ENCODE data around the gene PHOX2A. TPM values are rescaled to one million over a fixed set of nuclear protein-coding genes. Genes with fewer than 3 reads are reported as not detected.

The PHOX2A gene
- total RNA-seq, 2 experiments from 2014 or later, result not detected

DNA sequence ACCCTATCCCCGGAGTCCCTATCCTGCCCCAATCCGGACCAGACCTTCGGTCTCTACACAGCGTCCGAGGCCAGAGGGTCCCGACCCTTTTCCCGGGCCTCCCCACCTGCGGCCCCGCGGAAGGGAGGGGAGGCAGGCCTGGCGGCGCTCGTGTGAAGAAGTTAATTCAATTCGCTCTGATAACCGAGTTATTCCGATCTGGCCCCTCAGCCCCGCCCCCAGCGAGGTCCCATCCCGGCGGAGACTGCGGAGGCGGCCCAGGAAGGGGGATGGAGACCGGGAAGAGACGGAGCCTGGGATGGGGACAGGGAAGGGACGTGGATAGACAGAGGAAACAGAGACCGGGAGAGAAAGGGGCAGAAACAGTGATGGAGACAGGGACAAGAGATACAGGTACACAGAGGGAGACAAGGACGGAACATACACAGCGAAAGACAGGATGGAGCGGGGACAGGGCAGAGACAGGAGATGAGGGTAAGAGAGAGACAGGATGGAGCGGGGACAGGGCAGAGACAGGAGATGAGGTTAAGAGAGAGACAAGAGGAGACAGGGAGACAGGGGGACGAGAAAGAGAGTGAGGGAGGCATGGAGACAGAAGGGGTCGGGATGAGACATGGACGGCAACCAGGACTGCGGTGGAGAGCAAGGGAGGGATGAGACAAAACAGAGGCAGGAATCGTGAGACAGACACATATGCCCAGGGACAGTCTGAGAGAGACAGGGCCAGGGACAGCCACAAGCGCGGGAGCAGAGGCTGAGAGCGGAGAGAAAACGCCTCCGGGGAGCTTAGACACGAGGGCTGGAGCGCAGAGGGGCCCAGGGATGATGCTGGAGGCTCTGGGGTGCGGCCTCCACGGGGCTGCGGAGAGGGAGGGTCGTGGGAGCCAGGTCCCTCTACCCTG is 636 bp upstream of the PHOX2A start:
- Mint-ChIP-seq H3K36me3 (ENCODE audit: low read depth) (peaks cover 10% of the 10 kb centered on the region), H3K27ac (no peak overlapping the region), H3K4me3 (no peak overlapping the region), H3K9me3 (no peaks in the 10 kb centered on the region), H3K4me1 (peaks cover 17% of the 10 kb centered on the region), H3K27me3 (peaks cover 42% of the 10 kb centered on the region)
- CTCF ChIA-PET, result no interaction called here
- POLR2A ChIA-PET, result no interaction called here
- DNase-seq, result no peak

DNA sequence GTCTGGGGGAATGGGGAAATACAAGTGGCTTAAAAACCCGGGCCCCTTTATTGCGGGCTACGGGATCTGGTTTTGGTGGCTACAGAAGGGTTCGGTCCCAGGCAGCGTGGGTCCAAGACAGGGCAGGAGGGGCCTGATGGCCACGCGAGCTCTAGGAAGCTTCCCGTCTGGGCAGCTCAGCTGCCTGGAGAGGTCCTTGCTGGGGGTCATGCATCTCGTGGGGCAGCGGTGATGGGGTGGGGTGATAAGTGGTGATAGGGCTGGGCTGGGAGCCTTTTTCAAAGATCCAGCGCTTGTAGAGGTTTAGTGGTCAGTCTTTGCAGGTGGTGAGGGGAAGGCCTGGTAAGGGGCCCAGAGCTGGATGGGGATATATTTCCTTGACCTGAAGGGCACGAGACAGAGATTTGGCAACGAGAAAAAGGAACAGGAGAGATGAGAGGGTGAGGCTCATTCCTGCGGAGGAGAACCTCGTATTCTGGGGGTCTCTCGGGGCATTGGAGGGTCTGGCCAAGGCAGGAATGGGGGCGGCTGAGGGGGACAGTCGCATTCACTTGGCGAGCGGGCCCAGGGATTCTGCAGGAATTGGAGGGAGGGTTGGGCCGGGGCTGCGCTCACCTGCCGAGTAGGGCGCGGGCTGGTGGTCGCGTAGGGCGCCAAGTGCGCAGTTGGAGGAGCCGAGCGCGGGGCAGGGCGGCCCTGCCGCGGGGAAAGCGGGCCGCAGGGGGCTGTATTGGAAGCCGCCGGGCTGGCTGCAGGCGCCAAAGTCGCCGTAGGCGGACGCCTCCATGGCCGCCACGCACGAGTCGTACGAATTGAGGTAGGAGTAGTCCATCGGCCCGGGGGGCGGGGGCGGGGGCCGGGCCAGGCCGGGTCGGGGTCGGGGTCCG is 560 bp downstream of the PHOX2A start:
- Mint-ChIP-seq H3K27me3 (peaks cover 46% of the 10 kb centered on the region), H3K36me3 (ENCODE audit: low read depth) (peaks cover 14% of the 10 kb centered on the region), H3K27ac (no peak overlapping the region), H3K4me1 (peaks cover 21% of the 10 kb centered on the region), H3K9me3 (no peaks in the 10 kb centered on the region), H3K4me3 (no peak overlapping the region)
- POLR2A ChIA-PET, result no interaction called here
- CTCF ChIA-PET, result interaction anchor here (0.8 kb wide), 1 partner anchor 99 kb away, joined by 4 read pairs; no protein-coding TSS in a partner anchor
- no peak for DNase-seq

DNA sequence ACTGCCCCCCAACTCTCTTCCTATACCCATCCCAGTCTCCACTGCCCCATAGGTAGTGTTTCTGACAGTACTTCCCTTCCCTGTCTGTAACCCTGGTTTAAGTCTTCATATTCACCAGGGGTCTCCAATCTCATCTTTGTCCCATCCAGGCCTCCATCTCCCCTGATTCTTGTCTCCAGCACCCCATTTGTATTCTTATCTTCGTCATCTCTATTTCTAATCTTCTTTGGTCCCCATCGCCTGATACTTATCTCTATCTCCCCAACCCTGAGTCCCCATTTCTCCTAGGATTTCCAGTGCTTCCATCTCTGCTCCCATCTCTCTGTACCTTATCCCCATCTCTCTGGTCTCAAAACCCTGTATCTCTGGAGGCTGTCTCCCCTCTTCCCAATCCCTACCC is 1.8 kb downstream of the PHOX2A start:
- no peaks in the 10 kb centered on the region for H3K9me3 Mint-ChIP-seq
- no peak for DNase-seq
- ChIA-PET CTCF (interaction anchor here (1.1 kb wide), 1 partner anchor 19 kb away, joined by 3 read pairs; no protein-coding TSS in a partner anchor), POLR2A (no interaction called here)
- H3K27me3 Mint-ChIP-seq, result peaks cover 43% of the 10 kb centered on the region
- H3K27ac Mint-ChIP-seq, result no peak overlapping the region
- peaks cover 21% of the 10 kb centered on the region for H3K4me1 Mint-ChIP-seq
- H3K36me3 Mint-ChIP-seq (ENCODE audit: low read depth), result peaks cover 18% of the 10 kb centered on the region
- no peak overlapping the region for H3K4me3 Mint-ChIP-seq

DNA sequence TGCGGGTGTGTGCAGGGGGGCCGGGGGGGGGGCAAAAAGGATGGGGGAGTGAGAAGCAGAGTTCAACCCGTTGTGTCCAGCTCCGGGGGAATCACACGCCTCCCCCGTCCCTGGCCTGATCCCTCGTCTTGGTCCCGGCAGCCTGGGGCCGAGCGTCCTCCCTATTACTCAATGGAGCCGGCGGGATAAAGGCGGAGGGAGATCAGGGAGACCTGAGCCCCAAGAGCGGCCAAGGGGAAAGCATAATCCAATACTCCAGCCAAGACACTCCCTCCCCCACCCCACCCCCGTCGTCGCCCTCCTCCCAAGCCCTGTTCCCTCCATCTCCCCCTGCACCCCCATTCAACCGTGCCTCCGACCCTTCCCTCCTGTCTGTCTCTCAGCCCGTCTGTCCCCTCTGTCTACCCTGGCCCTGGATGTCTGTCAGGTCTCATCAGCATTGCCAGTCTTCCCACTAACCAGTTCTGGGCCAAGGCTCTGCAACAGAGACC is 2.6 kb downstream of the PHOX2A start:
- CTCF ChIA-PET, result interaction anchor here (0.6 to 1.4 kb wide), 4 partner anchors 18 to 326 kb away, joined by 3 to 4 read pairs (median 3); no protein-coding TSS in a partner anchor

DNA sequence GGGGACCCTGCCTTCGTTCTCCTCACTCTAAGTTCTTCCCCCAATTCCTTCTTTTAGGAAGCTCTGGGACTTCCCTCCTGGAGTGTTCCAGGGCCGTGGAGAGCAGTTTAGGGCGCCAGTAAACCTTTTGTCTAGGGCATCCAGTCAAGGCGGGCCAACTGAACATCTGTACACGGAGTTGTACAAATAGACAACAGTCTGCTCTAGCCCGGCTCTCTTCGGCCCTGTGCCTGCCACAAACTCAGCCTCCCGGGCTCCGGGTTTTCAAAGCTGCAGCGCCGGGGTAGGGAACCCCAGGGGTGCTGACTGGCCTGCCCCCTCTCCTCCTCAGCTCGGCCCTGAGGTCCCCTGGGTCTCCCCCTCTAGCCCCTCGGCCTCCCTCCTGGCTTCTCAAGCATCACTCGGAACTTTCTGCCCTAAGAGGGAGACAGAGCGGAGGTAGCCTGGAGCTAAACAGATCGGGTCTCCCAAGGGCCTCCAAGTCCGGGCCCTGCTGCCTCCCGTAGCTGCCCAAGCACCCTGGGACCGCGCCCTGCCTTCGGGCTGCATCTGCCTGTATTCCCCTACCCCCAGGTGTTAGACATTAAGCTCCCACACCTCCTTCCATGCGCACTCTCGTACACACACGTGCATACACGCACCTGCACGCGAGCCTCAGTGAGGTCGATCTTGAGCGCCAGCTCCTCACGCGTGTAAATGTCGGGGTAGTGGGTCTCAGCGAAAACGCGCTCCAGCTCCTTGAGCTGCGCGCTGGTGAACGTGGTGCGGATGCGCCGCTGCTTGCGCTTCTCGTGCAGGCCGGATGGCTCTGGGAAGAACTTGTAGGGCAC is 3.3 kb downstream of the PHOX2A start:
- peaks cover 25% of the 10 kb centered on the region for H3K36me3 Mint-ChIP-seq (ENCODE audit: low read depth)
- no peak for DNase-seq
- H3K27ac Mint-ChIP-seq, result no peak overlapping the region
- CTCF ChIA-PET, result interaction anchor here (0.6 to 1.4 kb wide), 3 partner anchors 174 to 326 kb away, joined by 3 to 4 read pairs (median 3); no protein-coding TSS in a partner anchor
- H3K9me3 Mint-ChIP-seq, result no peaks in the 10 kb centered on the region
- peak overlapping the region; percentile 50 for H3K4me3 Mint-ChIP-seq
- POLR2A ChIA-PET, result interaction anchor here (0.6 to 1.8 kb wide), 4 partner anchors 15 to 26 kb away, joined by 3 to 7 read pairs (median 5); partner anchors contain the start of gene INPPL1
- peaks cover 21% of the 10 kb centered on the region for H3K4me1 Mint-ChIP-seq
- peaks cover 43% of the 10 kb centered on the region for H3K27me3 Mint-ChIP-seq

More for the DNA sequence above, 2.6 kb downstream of the PHOX2A start:
- peaks cover 21% of the 10 kb centered on the region for H3K4me1 Mint-ChIP-seq
- no peak for DNase-seq
- H3K9me3 Mint-ChIP-seq, result no peaks in the 10 kb centered on the region
- peaks cover 43% of the 10 kb centered on the region for H3K27me3 Mint-ChIP-seq
- H3K27ac Mint-ChIP-seq, result no peak overlapping the region
- peaks cover 25% of the 10 kb centered on the region for H3K36me3 Mint-ChIP-seq (ENCODE audit: low read depth)
- POLR2A ChIA-PET, result interaction anchor here (1.0 to 1.8 kb wide), 3 partner anchors 16 to 20 kb away, joined by 3 to 7 read pairs (median 7); partner anchors contain the start of gene INPPL1
- H3K4me3 Mint-ChIP-seq, result no peak overlapping the region

DNA sequence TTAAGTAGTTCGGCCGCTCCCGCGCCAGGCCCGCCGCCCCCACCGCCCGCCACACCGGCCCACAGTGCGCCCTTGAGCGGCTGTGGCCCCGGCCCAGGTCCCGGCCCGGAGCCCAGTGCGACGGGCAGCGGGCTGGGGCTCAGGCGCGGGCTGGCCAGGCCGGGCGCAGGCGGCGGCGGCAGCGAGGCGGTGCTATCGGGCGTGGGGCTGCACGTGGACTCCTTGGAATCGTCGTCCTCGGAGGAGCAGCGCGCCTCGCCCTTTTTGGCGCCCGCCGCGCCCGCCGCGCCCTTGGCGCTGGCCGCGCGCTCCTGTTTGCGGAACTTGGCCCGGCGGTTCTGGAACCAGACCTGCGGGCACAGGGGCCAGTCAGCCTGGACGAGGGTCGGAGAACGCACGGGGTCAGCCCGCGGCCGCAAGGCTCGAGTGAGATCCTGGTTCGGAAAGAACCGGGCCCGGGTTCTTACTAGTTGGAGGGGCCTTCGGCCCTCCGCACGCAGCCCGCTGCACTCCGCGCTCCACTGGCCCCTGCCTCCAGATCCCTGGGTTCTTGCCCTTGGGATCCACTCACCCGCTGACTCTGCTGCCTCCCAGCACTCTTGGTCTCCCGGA is 4.0 kb downstream of the PHOX2A start:
- Mint-ChIP-seq H3K27me3 (peaks cover 43% of the 10 kb centered on the region), H3K36me3 (ENCODE audit: low read depth) (peaks cover 29% of the 10 kb centered on the region), H3K4me1 (peaks cover 21% of the 10 kb centered on the region), H3K9me3 (no peaks in the 10 kb centered on the region), H3K4me3 (peak overlapping the region; percentile 50), H3K27ac (no peak overlapping the region)
- DNase-seq, result no peak
- CTCF ChIA-PET, result interaction anchor here (1.3 to 1.4 kb wide), 2 partner anchors 174 to 191 kb away, joined by 3 to 4 read pairs; no protein-coding TSS in a partner anchor
- POLR2A ChIA-PET, result interaction anchor here (0.6 to 1.8 kb wide), 4 partner anchors 15 to 27 kb away, joined by 3 to 7 read pairs (median 5); partner anchors contain the start of gene INPPL1

DNA sequence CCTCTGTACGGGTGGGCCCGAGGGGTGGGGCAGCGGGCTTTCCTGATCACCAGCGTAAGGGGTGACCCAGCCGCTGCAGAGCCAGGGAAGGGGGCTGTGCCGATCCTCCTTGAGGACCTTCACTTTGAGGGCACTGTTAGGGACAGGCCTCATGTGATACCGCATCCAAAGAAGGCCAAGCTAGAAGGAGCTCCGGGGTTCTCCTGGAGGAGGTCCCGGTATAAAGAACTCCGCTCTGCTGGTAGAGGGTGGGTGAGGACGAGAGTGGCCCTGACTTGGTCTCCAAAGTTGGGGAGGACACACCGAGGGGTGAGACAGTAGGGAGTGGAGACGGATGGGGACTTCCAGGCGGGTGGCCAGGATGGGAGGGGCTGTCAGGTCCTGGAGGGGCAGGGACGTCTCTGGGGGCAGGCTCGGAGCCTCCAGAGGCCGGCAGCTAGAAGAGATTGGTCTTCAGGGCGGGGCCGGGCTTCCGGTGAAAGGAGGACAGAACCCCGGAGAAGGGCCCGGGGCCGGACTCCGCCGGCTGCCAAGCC is 4.6 kb downstream of the PHOX2A start:
- ChIA-PET POLR2A (interaction anchor here (1.0 kb wide), 1 partner anchor 16 kb away, joined by 3 read pairs; no protein-coding TSS in a partner anchor), CTCF (interaction anchor here (1.3 kb wide), 1 partner anchor 224 kb away, joined by 4 read pairs; no protein-coding TSS in a partner anchor)
- DNase-seq, result no peak
- H3K27ac Mint-ChIP-seq, result no peak overlapping the region
- H3K27me3 Mint-ChIP-seq, result peaks cover 43% of the 10 kb centered on the region
- peaks cover 31% of the 10 kb centered on the region for H3K36me3 Mint-ChIP-seq (ENCODE audit: low read depth)
- no peaks in the 10 kb centered on the region for H3K9me3 Mint-ChIP-seq
- peaks cover 16% of the 10 kb centered on the region for H3K4me1 Mint-ChIP-seq
- H3K4me3 Mint-ChIP-seq, result no peak overlapping the region

DNA sequence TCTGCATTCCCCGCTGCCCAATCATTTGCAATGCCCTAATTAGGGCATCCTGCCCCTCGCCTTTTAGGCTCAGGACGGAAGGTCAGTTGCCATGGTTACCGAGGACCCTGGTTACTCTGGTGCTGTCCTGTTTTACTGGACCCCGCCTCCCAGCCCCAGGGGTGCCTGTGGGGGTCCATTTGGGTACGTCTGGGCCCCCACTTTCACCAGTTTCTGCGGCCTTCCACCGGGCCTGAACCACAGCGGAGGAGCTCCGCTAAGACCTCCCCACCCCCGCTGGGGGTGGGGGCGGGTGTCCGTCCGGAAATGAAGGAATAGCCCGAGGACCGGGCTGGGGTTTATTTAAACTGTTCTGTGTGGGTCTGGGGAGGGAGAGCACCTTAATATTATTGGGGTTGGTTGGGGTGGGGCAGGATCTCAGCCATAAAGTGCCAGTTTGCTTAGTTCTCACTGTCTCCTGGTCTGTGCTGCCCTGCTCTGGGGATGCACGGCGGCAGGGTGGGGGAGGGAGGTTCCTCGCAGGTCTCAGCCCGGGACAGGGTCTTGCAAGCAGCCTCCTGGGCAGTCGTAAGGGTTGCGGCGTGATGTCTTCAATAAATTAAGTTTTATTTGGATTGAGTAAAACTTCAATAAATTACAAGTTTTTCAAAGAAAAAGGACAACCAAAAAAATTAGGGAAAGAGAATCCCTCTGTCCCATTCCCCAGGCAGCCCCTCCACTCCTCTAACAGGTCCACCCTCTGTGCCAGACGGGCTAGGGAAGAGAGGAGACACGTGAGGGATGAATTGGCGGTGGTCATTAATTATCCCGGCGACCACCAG is 5.3 kb downstream of the PHOX2A start:
- Mint-ChIP-seq H3K36me3 (ENCODE audit: low read depth) (peaks cover 38% of the 10 kb centered on the region), H3K27me3 (peaks cover 43% of the 10 kb centered on the region), H3K4me3 (no peak overlapping the region), H3K9me3 (no peaks in the 10 kb centered on the region), H3K4me1 (peaks cover 16% of the 10 kb centered on the region), H3K27ac (no peak overlapping the region)
- CTCF ChIA-PET, result interaction anchor here (0.6 to 2.9 kb wide), 24 partner anchors 9 to 310 kb away, joined by 3 to 14 read pairs (median 4); partner anchors contain the start of genes INPPL1 and XNDC1N
- POLR2A ChIA-PET, result interaction anchor here (0.9 to 1.3 kb wide), 3 partner anchors 14 to 17 kb away, joined by 3 read pairs; partner anchors contain the start of gene INPPL1
- no peak for DNase-seq

DNA sequence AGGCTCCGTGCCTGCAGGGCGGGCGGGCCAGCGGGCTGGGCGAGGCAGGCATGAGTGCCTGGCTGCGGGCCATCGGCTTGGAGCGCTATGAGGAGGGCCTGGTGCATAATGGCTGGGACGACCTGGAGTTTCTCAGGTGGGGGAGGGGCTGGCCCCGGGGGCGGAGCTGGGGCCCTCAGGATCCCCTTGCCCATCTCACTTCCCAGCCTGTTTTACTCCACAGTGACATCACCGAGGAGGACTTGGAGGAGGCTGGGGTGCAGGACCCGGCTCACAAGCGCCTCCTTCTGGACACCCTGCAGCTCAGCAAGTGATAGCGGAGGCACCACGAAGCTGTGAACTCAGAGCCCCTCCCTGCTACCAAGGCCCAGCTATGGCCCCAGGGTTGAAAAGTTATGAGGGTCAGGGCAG is 5.9 kb downstream of the PHOX2A start:
- POLR2A ChIA-PET, result interaction anchor here (0.9 to 1.3 kb wide), 2 partner anchors 13 to 17 kb away, joined by 3 read pairs; partner anchors contain the start of gene INPPL1
- H3K9me3 Mint-ChIP-seq, result no peaks in the 10 kb centered on the region
- H3K27me3 Mint-ChIP-seq, result peaks cover 38% of the 10 kb centered on the region
- no peak overlapping the region for H3K27ac Mint-ChIP-seq
- H3K36me3 Mint-ChIP-seq (ENCODE audit: low read depth), result peaks cover 37% of the 10 kb centered on the region
- CTCF ChIA-PET, result interaction anchor here (0.6 to 2.9 kb wide), 24 partner anchors 8 to 310 kb away, joined by 3 to 14 read pairs (median 4); partner anchors contain the start of genes INPPL1 and XNDC1N
- no peak overlapping the region for H3K4me3 Mint-ChIP-seq
- DNase-seq, result peak; percentile 65
- H3K4me1 Mint-ChIP-seq, result peaks cover 12% of the 10 kb centered on the region

DNA sequence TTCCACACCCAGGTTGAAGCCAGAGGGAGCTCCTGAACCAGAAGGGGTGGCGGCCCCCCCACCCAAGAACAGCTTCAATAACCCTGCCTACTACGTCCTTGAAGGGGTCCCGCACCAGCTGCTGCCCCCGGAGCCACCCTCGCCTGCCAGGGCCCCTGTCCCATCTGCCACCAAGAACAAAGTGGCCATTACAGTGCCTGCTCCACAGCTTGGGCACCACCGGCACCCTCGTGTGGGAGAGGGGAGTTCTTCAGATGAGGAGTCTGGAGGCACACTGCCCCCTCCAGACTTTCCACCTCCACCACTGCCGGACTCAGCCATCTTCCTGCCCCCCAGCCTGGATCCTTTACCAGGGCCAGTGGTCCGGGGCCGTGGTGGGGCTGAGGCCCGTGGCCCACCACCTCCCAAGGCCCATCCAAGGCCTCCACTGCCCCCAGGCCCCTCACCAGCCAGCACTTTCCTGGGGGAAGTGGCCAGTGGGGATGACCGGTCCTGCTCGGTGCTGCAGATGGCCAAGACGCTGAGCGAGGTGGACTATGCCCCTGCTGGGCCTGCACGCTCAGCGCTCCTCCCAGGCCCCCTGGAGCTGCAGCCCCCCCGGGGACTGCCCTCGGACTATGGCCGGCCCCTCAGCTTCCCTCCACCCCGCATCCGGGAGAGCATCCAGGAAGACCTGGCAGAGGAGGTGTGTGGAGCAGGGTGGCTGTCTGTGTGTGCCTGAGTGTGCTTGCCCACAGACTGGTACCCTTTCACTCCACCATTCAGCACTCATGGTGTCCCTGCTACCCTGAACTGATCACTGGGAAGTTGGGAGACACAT is 6.7 kb downstream of the PHOX2A start:
- ChIA-PET POLR2A (interaction anchor here (0.8 to 2.0 kb wide), 4 partner anchors 12 to 18 kb away, joined by 3 to 8 read pairs (median 3); partner anchors contain the start of gene INPPL1), CTCF (interaction anchor here (0.9 to 2.9 kb wide), 20 partner anchors 12 to 309 kb away, joined by 3 to 14 read pairs (median 4); partner anchors contain the start of genes INPPL1 and XNDC1N)
- Mint-ChIP-seq H3K27ac (no peak overlapping the region), H3K4me3 (no peak overlapping the region), H3K27me3 (peaks cover 31% of the 10 kb centered on the region), H3K4me1 (peaks cover 12% of the 10 kb centered on the region), H3K9me3 (no peaks in the 10 kb centered on the region), H3K36me3 (ENCODE audit: low read depth) (peaks cover 40% of the 10 kb centered on the region)
- no peak for DNase-seq
